ENCODE measurements around the gene CADPS.

GRCh38 chr3:62481962-62482361 is 393.3 kb downstream of the CADPS start:
- no peak for TF ChIP-seq CTCF (IDR thresholded peaks at IDR 0.05)
- no peak for TF ChIP-seq POLR2A (IDR thresholded peaks at IDR 0.05)
